Spleen (tissue), 13 donors: ENCODE results near the gene TMED6. TPM values are rescaled to one million over a fixed set of nuclear protein-coding genes. Genes with fewer than 3 reads are reported as not detected.

Experiments used
- DNase-seq: peaks from one replicate; pipeline ENCODE4 v3.0.0-alpha.2; 2020
- H3K27ac ChIP-seq, 8 donors: fragments of 200-600 bp; sonication (generic) in 7 of 8; 1 replicate in 4 of 8; 2 replicates in 4 of 8; pipeline versions ENCODE4 v1.5.0 to v1.8.0; 2016 to 2021; ENCODE audit warnings: inconsistent platforms in 4 of 8, mild to moderate bottlenecking in 4 of 8, moderate library complexity in 1 of 8
- H3K27me3 ChIP-seq, 7 donors: fragments of 200-600 bp; sonication (generic) in 6 of 7; replicated peaks in 1 of 7; 1 replicate in 4 of 7; 2 replicates in 3 of 7; pipeline versions ENCODE4 v1.5.0 to v1.8.0; 2016 to 2021; ENCODE audit warnings: inconsistent platforms in 3 of 7, mild to moderate bottlenecking in 1 of 7
- H3K36me3 ChIP-seq, 6 donors: fragments of 200-600 bp; sonication (generic) in 5 of 6; 1 replicate in 4 of 6; 2 replicates in 2 of 6; pipeline versions ENCODE4 v1.5.0 to v1.8.0; 2016 to 2021; ENCODE audit warnings: inconsistent platforms in 2 of 6
- H3K4me1 ChIP-seq, 6 donors: fragments of 200-600 bp; sonication (generic) in 5 of 6; 1 replicate in 3 of 6; 2 replicates in 3 of 6; pipeline versions ENCODE4 v1.5.0 to v1.8.0; 2016 to 2021; ENCODE audit warnings: inconsistent platforms in 3 of 6
- H3K4me3 ChIP-seq, 8 donors: fragments of 200-600 bp; sonication (generic) in 7 of 8; 1 replicate in 4 of 8; 2 replicates in 4 of 8; pipeline versions ENCODE4 v1.5.0 to v1.8.0; 2016 to 2021; ENCODE audit warnings: inconsistent platforms in 4 of 8, mild to moderate bottlenecking in 4 of 8, moderate library complexity in 2 of 8
- H3K9me3 ChIP-seq, 8 donors: fragments of 200-600 bp; sonication (generic) in 7 of 8; 1 replicate in 4 of 8; 2 replicates in 4 of 8; pipeline versions ENCODE4 v1.5.0 to v1.8.0; 2016 to 2021; ENCODE audit warnings: inconsistent platforms in 4 of 8
- POLR2A ChIP-seq, 3 donors: fragments of 450-650 bp; IDR thresholded peaks; one replicate each; pipeline ENCODE4 v1.5.1; 2017; ENCODE audit warnings: antibody characterized with exemption in 3 of 3, mild to moderate bottlenecking in 1 of 3
- POLR2AphosphoS5 ChIP-seq, 3 donors: sonication (generic); formaldehyde crosslinking; IDR thresholded peaks; one replicate each; pipeline ENCODE4 v1.5.1; 2017; ENCODE audit warnings: antibody characterized with exemption in 3 of 3
- whole genome bisulfite sequencing, 5 donors: extraction: QIAGEN DNeasy Blood & Tissue Kit in 3 of 5; methylation state at CpG; one replicate each; pipeline versions ENCODE4 v1.1.5 to v1.1.7; 2013 to 2018; 5-methylcytosine and 5-hydroxymethylcytosine counted together
- intact Hi-C: fragments of 100-400 bp; cut with DNase I; formaldehyde crosslinking; loops from one replicate; pipeline ENCODE4 v1.15.0; 2023; ENCODE audit warnings: low total_unique reads
- long read RNA-seq, 2 donors: transcript quantifications; one replicate each; lab custom pipeline, GENCODE V29; 2026
- polyA plus RNA-seq, 3 donors: library from polyadenylated mRNA; stranded (reverse); fragments of 200-250 nt; gene quantifications; one replicate each; pipeline ENCODE4 v1.2.1, GENCODE V29; 2013
- total RNA-seq, 7 donors: library from RNA; depleted of rRNA in 3 of 7; stranded (reverse); fragments of >200 nt in 3 of 7; fragmentation: NEBNext Ultra II Directional in 4 of 7; extraction: Animal tissue kit (Norgen Biotek cat#: 25700) in 4 of 7; gene quantifications; one replicate each; pipeline versions ENCODE4 v1.1.0 to v1.2.1, GENCODE V29; 2016 to 2021
- TF ChIP-seq, protein P1 (sequence below), 11 experiments: fragments of 200-600 bp in 7 of 11; fragments of 450-650 bp in 4 of 11; sonication (generic) in 4 of 11; IDR thresholded peaks in 8 of 11; conservative IDR thresholded peaks in 3 of 11; 1 replicate in 7 of 11; 2 replicates in 4 of 11; pipeline versions ENCODE4 v1.4.0 to v1.8.0; 2016 to 2021; ENCODE audit warnings: antibody characterized with exemption in 11 of 11, inconsistent platforms in 4 of 11, mild to moderate bottlenecking in 1 of 11
- donor health status: healthy with polysubstance abuse.
- donor health status: DM: no; HTN: no; CAD: no; lungs with moderate emphysema.
- donor health status: DM: no; HTN: no; CAD: no.
- donor health status: Bipolar disorder and iron deficiency.
- donor health status: healthy.
- donor health status: DM: no; HTN: no; CAD: no.
- donor health status: DM: yes; HTN: yes; CAD: no.

The TMED6 gene
- 1 to 10 TPM in 4 of 7 donors, under 1 TPM in 1, not detected in 2; 0.85 to 5.2 (median 1.7) TPM for total RNA-seq
- polyA plus RNA-seq, result 1 to 10 TPM in 1 of 3 donors, under 1 TPM in 2; 0.59 to 1.2 (median 0.99) TPM
- long read RNA-seq, donor 1, result 0 reads
- long read RNA-seq, donor 2, transcript TMED6-201 (4 exons, 938 nt), result major isoform, 7 of 10 reads
- long read RNA-seq, donor 2, partial matches to known transcripts, result 0 of 10 reads
- long read RNA-seq, donor 2, other reads (novel, unspliced or antisense), result 0 of 10 reads

DNA sequence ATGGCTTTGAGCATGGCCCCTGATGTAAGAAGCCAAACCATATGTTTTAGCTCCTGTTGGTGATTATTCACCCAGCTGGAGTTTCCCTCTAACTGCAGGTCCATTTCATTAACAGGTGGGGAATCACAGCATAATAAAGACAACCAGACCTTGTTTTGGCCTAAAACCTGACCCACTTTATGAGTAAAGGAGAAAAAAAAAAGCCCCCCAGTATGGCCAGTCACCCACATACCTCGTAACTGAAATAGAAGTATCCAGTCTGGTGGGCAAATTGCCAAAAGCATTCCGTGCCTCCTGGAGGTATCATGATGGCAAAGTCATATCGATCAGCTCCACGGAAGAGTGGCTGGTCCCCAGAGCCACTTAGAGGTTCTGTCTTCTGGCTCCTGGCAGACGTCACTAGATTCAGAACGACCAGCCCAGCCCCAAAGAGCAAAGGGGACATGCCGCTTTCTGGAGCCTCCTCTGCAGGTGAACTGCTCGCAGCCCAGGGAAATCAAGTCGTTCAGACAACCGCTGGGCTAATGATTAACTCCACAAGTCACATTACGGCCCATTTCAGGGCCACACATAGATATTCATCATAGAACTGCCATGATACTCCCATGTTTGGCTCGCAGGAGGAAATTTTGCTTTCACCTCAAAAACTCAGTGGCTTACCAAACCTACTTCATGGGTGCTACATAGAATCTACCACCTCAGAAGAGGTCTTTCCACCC lies at the start of gene TMED6:
Gene TMED6 (minus strand): TSS at position 478 of the 719 bp plus-strand sequence. CDS start 33 bp downstream, at position 445.
- H3K4me1 ChIP-seq, result peaks cover 0 to 5% (median 0%) of the 10 kb centered on the region in 6 donors
- no peak within 1 kb of the TSS for H3K27ac ChIP-seq
- no peaks in the 10 kb centered on the region for H3K27me3 ChIP-seq
- intact Hi-C loops, result no loop called here
- peak; percentile 24 for DNase-seq
- WGBS, 5 donors, result 91 to 97% (median 95%) methylated on average over 12 of the region's 12 CpGs
- TF ChIP-seq, protein P1, sequence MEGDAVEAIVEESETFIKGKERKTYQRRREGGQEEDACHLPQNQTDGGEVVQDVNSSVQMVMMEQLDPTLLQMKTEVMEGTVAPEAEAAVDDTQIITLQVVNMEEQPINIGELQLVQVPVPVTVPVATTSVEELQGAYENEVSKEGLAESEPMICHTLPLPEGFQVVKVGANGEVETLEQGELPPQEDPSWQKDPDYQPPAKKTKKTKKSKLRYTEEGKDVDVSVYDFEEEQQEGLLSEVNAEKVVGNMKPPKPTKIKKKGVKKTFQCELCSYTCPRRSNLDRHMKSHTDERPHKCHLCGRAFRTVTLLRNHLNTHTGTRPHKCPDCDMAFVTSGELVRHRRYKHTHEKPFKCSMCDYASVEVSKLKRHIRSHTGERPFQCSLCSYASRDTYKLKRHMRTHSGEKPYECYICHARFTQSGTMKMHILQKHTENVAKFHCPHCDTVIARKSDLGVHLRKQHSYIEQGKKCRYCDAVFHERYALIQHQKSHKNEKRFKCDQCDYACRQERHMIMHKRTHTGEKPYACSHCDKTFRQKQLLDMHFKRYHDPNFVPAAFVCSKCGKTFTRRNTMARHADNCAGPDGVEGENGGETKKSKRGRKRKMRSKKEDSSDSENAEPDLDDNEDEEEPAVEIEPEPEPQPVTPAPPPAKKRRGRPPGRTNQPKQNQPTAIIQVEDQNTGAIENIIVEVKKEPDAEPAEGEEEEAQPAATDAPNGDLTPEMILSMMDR (IDR thresholded peaks at IDR 0.05 in 8 of 11, conservative IDR thresholded peaks at IDR 0.05 in 3 of 11), result no peak
- TF ChIP-seq POLR2A (IDR thresholded peaks at IDR 0.05), result no peak
- no peak for TF ChIP-seq POLR2AphosphoS5 (IDR thresholded peaks at IDR 0.05)
- no peak within 1 kb of the TSS for H3K4me3 ChIP-seq
- no peaks in the 10 kb centered on the region for H3K9me3 ChIP-seq
- H3K36me3 ChIP-seq, result peaks cover 0 to 52% (median 19%) of the 10 kb centered on the region in 6 donors

DNA sequence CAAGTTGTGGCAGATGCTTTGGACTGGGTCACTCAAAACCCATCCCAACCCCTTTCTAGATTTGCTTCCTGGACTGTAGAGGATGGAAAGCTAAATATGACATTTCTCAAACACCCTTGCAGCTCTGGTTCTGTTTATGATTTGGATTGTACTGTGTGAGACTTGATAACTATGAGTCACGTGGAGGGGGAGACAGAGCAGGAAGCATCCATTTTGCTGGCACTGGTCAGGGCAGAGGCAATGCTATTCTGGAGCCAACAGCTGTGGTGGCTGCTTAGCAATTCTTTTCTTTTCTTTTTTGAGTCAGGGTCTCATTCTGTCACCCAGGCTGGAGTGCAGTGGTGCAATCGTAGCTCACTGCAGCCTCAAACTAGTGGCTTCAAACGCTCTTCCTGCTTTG lies 47.8 kb upstream of the TMED6 start:
- Histone ChIP-seq H3K27me3 (no peaks in the 10 kb centered on the region), H3K36me3 (no peaks in the 10 kb centered on the region), H3K4me3 (no peak overlapping the region), H3K4me1 (peaks cover 8 to 50% (median 23%) of the 10 kb centered on the region in 6 donors), H3K9me3 (no peaks in the 10 kb centered on the region), H3K27ac (no peak overlapping the region)
- TF ChIP-seq, protein P1 (IDR thresholded peaks at IDR 0.05 in 8 of 11, conservative IDR thresholded peaks at IDR 0.05 in 3 of 11), result no peak
- TF ChIP-seq POLR2A (IDR thresholded peaks at IDR 0.05), result no peak
- no peak for TF ChIP-seq POLR2AphosphoS5 (IDR thresholded peaks at IDR 0.05)
- intact Hi-C loops, result loop anchor here (10.0 kb wide), 3 partner anchors 165 to 355 kb away; partner anchors contain the start of genes NFAT5 and NOB1
- no peak for DNase-seq
- WGBS, 5 donors, result 45 to 68% (median 51%) methylated on average over 3 of the region's 3 CpGs

DNA sequence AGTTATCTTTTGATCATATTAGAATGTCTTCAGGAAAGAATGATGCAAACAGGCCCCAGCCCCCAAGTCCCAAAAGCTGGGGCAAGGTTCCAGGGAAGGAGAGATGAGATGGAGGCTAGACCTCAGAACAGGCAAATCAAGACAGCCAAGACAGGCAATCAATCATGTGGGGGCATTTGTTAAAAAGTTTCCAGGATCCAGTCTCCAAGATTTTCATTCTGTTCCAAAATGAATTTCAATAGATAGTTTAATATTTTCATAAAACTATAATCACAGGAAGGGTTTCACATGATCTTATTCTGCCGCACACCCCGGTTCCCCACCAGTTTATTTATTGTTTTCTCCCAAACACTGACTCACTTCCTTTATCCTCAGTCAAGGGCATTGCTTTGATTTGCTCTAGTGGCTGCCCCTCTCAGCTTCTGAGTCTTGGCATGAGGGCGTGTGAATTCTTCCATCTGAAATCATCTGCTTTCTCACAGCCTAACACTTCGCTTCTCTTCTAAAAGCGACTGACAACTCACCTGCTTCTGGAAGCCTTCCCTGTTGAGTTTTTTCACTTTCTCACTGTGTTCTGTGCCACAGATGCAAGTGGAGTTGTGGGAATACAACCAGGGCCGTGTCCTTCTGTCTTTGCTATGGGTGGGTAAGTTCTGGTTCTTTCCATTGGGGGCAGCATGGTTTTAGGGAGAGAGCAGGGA lies 46.4 kb upstream of the TMED6 start:
- WGBS, 5 donors, result 41 to 60% (median 53%) methylated on average over 6 of the region's 6 CpGs
- intact Hi-C loops, result loop anchor here (10.0 kb wide), 3 partner anchors 167 to 357 kb away; partner anchors contain the start of genes NFAT5 and NOB1

More for the DNA sequence above, 46.4 kb upstream of the TMED6 start:
- H3K36me3 ChIP-seq, result no peaks in the 10 kb centered on the region
- H3K27ac ChIP-seq, result peak overlapping the region; percentile 39 to 79 (median 70)
- TF ChIP-seq, protein P1 (IDR thresholded peaks at IDR 0.05 in 8 of 11, conservative IDR thresholded peaks at IDR 0.05 in 3 of 11), result peak in 10 of 11 experiments; percentile 13 to 72 (median 56)
- TF ChIP-seq POLR2AphosphoS5 (IDR thresholded peaks at IDR 0.05) (peak in 1 of 3 donors; percentile 34), POLR2A (IDR thresholded peaks at IDR 0.05) (no peak)
- H3K4me3 ChIP-seq, result no peak overlapping the region
- H3K9me3 ChIP-seq, result no peaks in the 10 kb centered on the region
- no peak for DNase-seq
- peaks cover 8 to 46% (median 23%) of the 10 kb centered on the region in 6 donors for H3K4me1 ChIP-seq
- H3K27me3 ChIP-seq, result no peaks in the 10 kb centered on the region
